Fibroblast of lung (primary cell): ENCODE results near the gene TCTN3. TPM values are rescaled to one million over a fixed set of nuclear protein-coding genes. Genes with fewer than 3 reads are reported as not detected.

ENCODE experiments used
- DNase-seq, 2 donors: peaks; one replicate each; pipeline versions ENCODE4 v3.0.0 to v3.0.0-alpha.2; 2010; ENCODE audit warnings: low read depth in 2 of 2
- H2AFZ ChIP-seq: 2 replicates; pipeline ENCODE4 v1.5.1; 2012; ENCODE audit warnings: low read length, control low read depth, inconsistent platforms
- H3K27ac ChIP-seq: 2 replicates; pipeline ENCODE4 v1.5.1; 2011; ENCODE audit warnings: low read length, control low read depth; ENCODE audit not compliant: insufficient read depth
- H3K27me3 ChIP-seq: 2 replicates; pipeline ENCODE4 v1.5.1; 2011; ENCODE audit warnings: mild to moderate bottlenecking, low read length; ENCODE audit not compliant: control insufficient read depth, insufficient read depth
- H3K36me3 ChIP-seq: 2 replicates; pipeline ENCODE4 v1.5.1; 2011; ENCODE audit warnings: low read length; ENCODE audit not compliant: control insufficient read depth, insufficient read depth
- H3K4me1 ChIP-seq: 2 replicates; pipeline ENCODE4 v1.5.1; 2011; ENCODE audit warnings: low read length; ENCODE audit not compliant: control insufficient read depth, insufficient read depth; ENCODE audit errors: extremely low read depth
- H3K4me2 ChIP-seq: 2 replicates; pipeline ENCODE4 v1.5.1; 2011; ENCODE audit warnings: low read length, control low read depth; ENCODE audit not compliant: insufficient read depth; ENCODE audit errors: extremely low read depth
- H3K4me3 ChIP-seq, 4 experiments: fragments of 200-600 bp in 1 of 4; sonication (generic) in 1 of 4; replicated peaks in 1 of 4; 2 replicates each; pipeline ENCODE4 v1.5.1; 2011 to 2016; ENCODE audit warnings: low read length in 4 of 4, low read depth in 3 of 4, mild to moderate bottlenecking in 3 of 4, control low read depth in 2 of 4, inconsistent platforms in 1 of 4, mixed read lengths in 1 of 4; ENCODE audit not compliant: insufficient read depth in 1 of 4; ENCODE audit errors: control extremely low read depth in 1 of 4
- H3K79me2 ChIP-seq: 2 replicates; pipeline ENCODE4 v1.5.1; 2012; ENCODE audit warnings: mild to moderate bottlenecking, low read length, inconsistent platforms; ENCODE audit not compliant: control insufficient read depth, insufficient read depth
- H3K9ac ChIP-seq: 2 replicates; pipeline ENCODE4 v1.5.1; 2011; ENCODE audit warnings: mild to moderate bottlenecking, low read length, control low read depth; ENCODE audit not compliant: insufficient read depth
- H3K9me3 ChIP-seq: 2 replicates; pipeline ENCODE4 v1.5.1; 2012; ENCODE audit warnings: low read depth, low read length; ENCODE audit not compliant: control insufficient read depth, insufficient read depth
- H4K20me1 ChIP-seq: 2 replicates; pipeline ENCODE4 v1.5.1; 2011; ENCODE audit warnings: low read length; ENCODE audit not compliant: control insufficient read depth, insufficient read depth; ENCODE audit errors: extremely low read depth
- CTCF ChIP-seq, 2 donors: IDR thresholded peaks in 1 of 2; conservative IDR thresholded peaks in 1 of 2; 1 replicate in 1 of 2; 2 replicates in 1 of 2; pipeline ENCODE4 v1.5.1; 2011 to 2012; ENCODE audit warnings: low read length in 2 of 2, control low read depth in 1 of 2, inconsistent platforms in 1 of 2, low read depth in 1 of 2, mild to moderate bottlenecking in 1 of 2
- EZH2 ChIP-seq: IDR thresholded peaks from 2 replicates; pipeline ENCODE4 v1.5.1; 2012; ENCODE audit warnings: low read length, control low read depth, mild to moderate bottlenecking; ENCODE audit errors: missing control alignments
- polyA plus RNA-seq, 2 donors: library from polyadenylated mRNA; depleted of rRNA in 1 of 2; stranded (reverse) in 1 of 2; unstranded in 1 of 2; fragments of >200 nt; gene quantifications; 2 replicates each; pipeline ENCODE4 v1.2.1, GENCODE V29; 2011 to 2012; ENCODE audit warnings: missing spikeins in 1 of 2
- total RNA-seq: library from RNA; depleted of rRNA; stranded (reverse); fragments of >200 nt; gene quantifications from 2 replicates; pipeline ENCODE4 v1.2.1, GENCODE V29; 2014

TCTN3 gene
- total and polyA plus RNA-seq, 2 donors (not counting 1 experiment from before 2014, with no cell fraction given), result 42.8 to 50.1 TPM

GRCh38 chr10:95650232-95650631 is 43.5 kb downstream of the TCTN3 start:
- Histone ChIP-seq H3K4me2 (no peak overlapping the region), H3K4me3 (no peak overlapping the region), H3K9ac (no peak overlapping the region), H3K79me2 (peaks cover 21% of the 10 kb centered on the region), H3K27ac (no peak overlapping the region), H3K36me3 (peaks cover 16% of the 10 kb centered on the region), H3K9me3 (no peaks in the 10 kb centered on the region), H4K20me1 (no peaks in the 10 kb centered on the region), H2AFZ (no peak overlapping the region), H3K27me3 (no peaks in the 10 kb centered on the region), H3K4me1 (no peaks in the 10 kb centered on the region)
- TF ChIP-seq CTCF (conservative IDR thresholded peaks at IDR 0.05 in 1 of 2, IDR thresholded peaks at IDR 0.05 in 1 of 2; ENCODE audit: low read depth in 1 of 2, low read length in 2 of 2) (no peak), EZH2 (no peak)
- no peak for DNase-seq

GRCh38 chr10:95648138-95648537 is 45.6 kb downstream of the TCTN3 start:
- Histone ChIP-seq H3K79me2 (peaks cover 8% of the 10 kb centered on the region), H3K4me3 (no peak overlapping the region), H3K36me3 (peaks cover 16% of the 10 kb centered on the region)

GRCh38 chr10:95646160-95646559 is 47.6 kb downstream of the TCTN3 start:
- Histone ChIP-seq H3K4me2 (no peak overlapping the region), H3K36me3 (peaks cover 15% of the 10 kb centered on the region), H3K79me2 (peaks cover 8% of the 10 kb centered on the region)

More at GRCh38 chr10:95648138-95648537, 45.6 kb downstream of the TCTN3 start:
- H4K20me1 ChIP-seq, result no peaks in the 10 kb centered on the region
- no peak overlapping the region for H2AFZ ChIP-seq
- no peaks in the 10 kb centered on the region for H3K27me3 ChIP-seq
- TF ChIP-seq EZH2 (no peak), CTCF (conservative IDR thresholded peaks at IDR 0.05 in 1 of 2, IDR thresholded peaks at IDR 0.05 in 1 of 2; ENCODE audit: low read depth in 1 of 2, low read length in 2 of 2) (no peak)
- H3K9ac ChIP-seq, result no peak overlapping the region
- H3K4me2 ChIP-seq, result no peak overlapping the region
- no peak for DNase-seq
- no peak overlapping the region for H3K27ac ChIP-seq
- H3K9me3 ChIP-seq, result no peaks in the 10 kb centered on the region
- no peaks in the 10 kb centered on the region for H3K4me1 ChIP-seq

More at GRCh38 chr10:95646160-95646559, 47.6 kb downstream of the TCTN3 start:
- no peaks in the 10 kb centered on the region for H3K9me3 ChIP-seq
- no peak overlapping the region for H3K27ac ChIP-seq
- TF ChIP-seq EZH2 (no peak), CTCF (conservative IDR thresholded peaks at IDR 0.05 in 1 of 2, IDR thresholded peaks at IDR 0.05 in 1 of 2; ENCODE audit: low read depth in 1 of 2, low read length in 2 of 2) (no peak)
- no peak overlapping the region for H2AFZ ChIP-seq
- H3K9ac ChIP-seq, result no peak overlapping the region
- H3K4me3 ChIP-seq, result no peak overlapping the region
- H3K27me3 ChIP-seq, result no peaks in the 10 kb centered on the region
- no peaks in the 10 kb centered on the region for H3K4me1 ChIP-seq
- no peaks in the 10 kb centered on the region for H4K20me1 ChIP-seq
- DNase-seq, result no peak
